ENCODE results near the gene ARRB1. TPM values are rescaled to one million over a fixed set of nuclear protein-coding genes. Genes with fewer than 3 reads are reported as not detected.

The ARRB1 gene
- total RNA-seq, 2 experiments from 2014 or later: 26.7 to 27.8 TPM

- Mint-ChIP-seq H3K9me3 (no peaks in the 10 kb centered on the region), H3K27ac (no peak overlapping the region), H3K36me3 (ENCODE audit: low read depth) (no peaks in the 10 kb centered on the region), H3K4me3 (no peak overlapping the region), H3K27me3 (no peaks in the 10 kb centered on the region), H3K4me1 (ENCODE audit: low read depth) (no peaks in the 10 kb centered on the region)
- no peaks in the 10 kb centered on the region for H3K4me1 ChIP-seq (ENCODE audit: insufficient read depth, low read length)
- H3K4me3 ChIP-seq (ENCODE audit: low read length): no peak overlapping the region
- ChIA-PET POLR2A (no interaction called here), CTCF (interaction anchor here (1.2 kb wide), 1 partner anchor 35 kb away, joined by 3 read pairs; no protein-coding TSS in a partner anchor)
- intact Hi-C loops (cut with DNase I, micrococcal nuclease): no loop called here
- no peak for DNase-seq
- no peaks in the 10 kb centered on the region for H3K36me3 ChIP-seq (ENCODE audit: insufficient read depth, low read length)
- H3K27me3 ChIP-seq (ENCODE audit: control insufficient read depth in 1 of 2, insufficient read depth in 2 of 2, low read length in 2 of 2): no peaks in the 10 kb centered on the region
- TF ChIP-seq CTCF (IDR thresholded peaks at IDR 0.05): no peak
- H3K9me3 ChIP-seq (ENCODE audit: control insufficient read depth in 1 of 2, insufficient read depth in 1 of 2, low read length in 2 of 2): no peaks in the 10 kb centered on the region
- no peak overlapping the region for H3K27ac ChIP-seq (ENCODE audit: low read depth in 1 of 2, low read length in 2 of 2)
- no peak for ATAC-seq (ENCODE audit: poor library complexity)
These were observed 24.7 kb upstream of the ARRB1 start for GRCh38 chr11:75376175-75376574.

- CTCF ChIA-PET: interaction anchor here (1.2 kb wide), 1 partner anchor 35 kb away, joined by 3 read pairs; no protein-coding TSS in a partner anchor
These were observed 24.2 kb upstream of the ARRB1 start for GRCh38 chr11:75375626-75376025.

DNA sequence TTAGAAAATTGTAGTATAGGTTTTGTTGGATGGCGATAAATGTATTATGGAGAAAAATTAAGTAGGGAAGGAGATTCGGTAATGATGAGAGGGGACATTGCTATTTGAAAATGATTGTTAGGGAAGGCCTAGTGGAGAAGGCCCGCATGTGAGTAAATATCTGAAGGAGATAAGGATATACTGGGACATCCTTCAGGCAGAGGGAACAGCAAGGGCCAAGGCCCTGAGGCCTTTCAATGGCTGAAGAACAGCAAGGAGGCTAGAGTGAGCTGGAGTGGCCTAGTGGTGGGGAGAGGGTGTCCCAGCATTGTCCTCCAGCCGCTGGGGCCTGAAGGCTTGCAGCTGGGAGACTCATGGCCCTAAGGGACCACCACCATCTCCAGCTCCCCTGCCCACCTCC lies 23.2 kb upstream of the ARRB1 start:
- no peaks in the 10 kb centered on the region for H3K9me3 ChIP-seq (ENCODE audit: control insufficient read depth in 1 of 2, insufficient read depth in 1 of 2, low read length in 2 of 2)
- no peaks in the 10 kb centered on the region for H3K9me3 Mint-ChIP-seq
- POLR2A ChIA-PET: no interaction called here
- intact Hi-C loops (cut with DNase I, micrococcal nuclease): no loop called here
- no peak overlapping the region for H3K27ac Mint-ChIP-seq
- H3K4me1 Mint-ChIP-seq (ENCODE audit: low read depth): peaks cover 5% of the 10 kb centered on the region
- no peaks in the 10 kb centered on the region for H3K36me3 Mint-ChIP-seq (ENCODE audit: low read depth)
- H3K4me3 ChIP-seq (ENCODE audit: low read length): no peak overlapping the region
- H3K4me1 ChIP-seq (ENCODE audit: insufficient read depth, low read length): peaks cover 3% of the 10 kb centered on the region
- CTCF ChIA-PET: no interaction called here
- no peak overlapping the region for H3K4me3 Mint-ChIP-seq
- no peaks in the 10 kb centered on the region for H3K27me3 Mint-ChIP-seq
- TF ChIP-seq CTCF (IDR thresholded peaks at IDR 0.05): no peak
- ATAC-seq (ENCODE audit: poor library complexity): no peak
- DNase-seq: no peak
- H3K27me3 ChIP-seq (ENCODE audit: control insufficient read depth in 1 of 2, insufficient read depth in 2 of 2, low read length in 2 of 2): no peaks in the 10 kb centered on the region
- no peaks in the 10 kb centered on the region for H3K36me3 ChIP-seq (ENCODE audit: insufficient read depth, low read length)
- H3K27ac ChIP-seq (ENCODE audit: low read depth in 1 of 2, low read length in 2 of 2): no peak overlapping the region

More at GRCh38 chr11:75375626-75376025, 24.2 kb upstream of the ARRB1 start:
- Histone ChIP-seq H3K27ac (ENCODE audit: low read depth in 1 of 2, low read length in 2 of 2) (no peak overlapping the region), H3K4me3 (ENCODE audit: low read length) (no peak overlapping the region), H3K27me3 (ENCODE audit: control insufficient read depth in 1 of 2, insufficient read depth in 2 of 2, low read length in 2 of 2) (no peaks in the 10 kb centered on the region), H3K36me3 (ENCODE audit: insufficient read depth, low read length) (no peaks in the 10 kb centered on the region), H3K9me3 (ENCODE audit: control insufficient read depth in 1 of 2, insufficient read depth in 1 of 2, low read length in 2 of 2) (no peaks in the 10 kb centered on the region), H3K4me1 (ENCODE audit: insufficient read depth, low read length) (no peaks in the 10 kb centered on the region)
- POLR2A ChIA-PET: no interaction called here
- ATAC-seq (ENCODE audit: poor library complexity) (no peak), DNase-seq (no peak)
- no peak for TF ChIP-seq CTCF (IDR thresholded peaks at IDR 0.05)
- H3K27me3 Mint-ChIP-seq: no peaks in the 10 kb centered on the region
- no peaks in the 10 kb centered on the region for H3K4me1 Mint-ChIP-seq (ENCODE audit: low read depth)
- no peaks in the 10 kb centered on the region for H3K9me3 Mint-ChIP-seq
- H3K36me3 Mint-ChIP-seq (ENCODE audit: low read depth): no peaks in the 10 kb centered on the region
- no peak overlapping the region for H3K4me3 Mint-ChIP-seq
- intact Hi-C loops (cut with DNase I, micrococcal nuclease): no loop called here
- H3K27ac Mint-ChIP-seq: no peak overlapping the region

Data from CD4-positive, alpha-beta T cell (primary cell).